ENCODE results near the gene CKAP5. TPM values are rescaled to one million over a fixed set of nuclear protein-coding genes. Genes with fewer than 3 reads are reported as not detected.

The CKAP5 gene
- total RNA-seq, 1 donor from 2014 or later = 193 TPM

DNA sequence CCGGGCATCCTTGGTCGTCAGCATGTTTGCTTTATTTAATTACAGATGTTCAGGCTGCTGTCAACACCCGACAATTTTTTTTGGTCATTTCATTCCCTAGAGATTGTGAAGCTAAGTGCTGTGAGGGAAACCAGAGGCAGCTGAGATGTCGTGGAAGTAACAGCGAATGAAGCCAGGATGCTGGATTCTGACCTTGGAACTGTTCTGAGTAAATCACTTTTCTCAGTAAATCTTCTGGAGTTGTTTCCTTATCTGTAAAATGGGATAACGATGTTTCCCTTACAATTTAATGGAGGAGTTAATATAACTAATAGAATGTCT is 390 bp upstream of the CKAP5 start:
- H3K27me3 Mint-ChIP-seq (ENCODE audit: unreplicated experiment) = peaks cover 6% of the 10 kb centered on the region
- peak overlapping the region; percentile 92 for H3K4me3 Mint-ChIP-seq (ENCODE audit: unreplicated experiment)
- peaks cover 4% of the 10 kb centered on the region for H3K36me3 Mint-ChIP-seq (ENCODE audit: unreplicated experiment)
- H3K4me1 Mint-ChIP-seq (ENCODE audit: low read depth, unreplicated experiment) = peaks cover 4% of the 10 kb centered on the region
- TF ChIP-seq CTCF (IDR thresholded peaks at IDR 0.05; ENCODE audit: partially characterized antibody, unreplicated experiment) = no peak
- peak overlapping the region; percentile 89 for H3K27ac Mint-ChIP-seq (ENCODE audit: unreplicated experiment)
- DNase-seq = no peak
- no peaks in the 10 kb centered on the region for H3K9me3 Mint-ChIP-seq (ENCODE audit: unreplicated experiment)

- peaks cover 6% of the 10 kb centered on the region for H3K27me3 Mint-ChIP-seq (ENCODE audit: unreplicated experiment)
- no peak for DNase-seq
- peaks cover 4% of the 10 kb centered on the region for H3K4me1 Mint-ChIP-seq (ENCODE audit: low read depth, unreplicated experiment)
- no peak for TF ChIP-seq CTCF (IDR thresholded peaks at IDR 0.05; ENCODE audit: partially characterized antibody, unreplicated experiment)
- H3K36me3 Mint-ChIP-seq (ENCODE audit: unreplicated experiment) = no peaks in the 10 kb centered on the region
- peak overlapping the region; percentile 77 for H3K27ac Mint-ChIP-seq (ENCODE audit: unreplicated experiment)
- H3K4me3 Mint-ChIP-seq (ENCODE audit: unreplicated experiment) = peak overlapping the region; percentile 87
- no peaks in the 10 kb centered on the region for H3K9me3 Mint-ChIP-seq (ENCODE audit: unreplicated experiment)
Observed at GRCh38 chr11:46845440-46845739, 690 bp downstream of the CKAP5 start.

DNA sequence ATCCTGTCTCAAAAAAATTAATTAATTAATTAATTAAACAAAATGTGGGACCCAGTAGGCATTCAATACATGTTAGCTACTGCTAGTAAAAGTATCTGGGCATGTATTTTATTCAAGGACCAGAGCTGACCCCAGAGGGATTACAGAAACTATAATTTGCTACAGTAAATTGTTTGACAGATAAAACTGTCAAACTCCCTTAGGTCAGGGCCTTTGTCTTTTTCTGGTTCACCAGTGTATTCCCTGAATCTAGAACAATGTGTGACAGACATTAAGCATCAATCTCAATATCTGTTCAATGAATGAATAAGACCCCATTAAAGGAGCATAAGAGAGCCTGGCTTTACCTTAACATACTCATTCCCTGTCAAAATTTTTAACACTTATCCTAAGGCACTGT is 6.0 kb downstream of the CKAP5 start:
- Mint-ChIP-seq H3K36me3 (ENCODE audit: unreplicated experiment) (no peaks in the 10 kb centered on the region), H3K9me3 (ENCODE audit: unreplicated experiment) (no peaks in the 10 kb centered on the region), H3K27ac (ENCODE audit: unreplicated experiment) (no peak overlapping the region), H3K4me1 (ENCODE audit: low read depth, unreplicated experiment) (peaks cover 4% of the 10 kb centered on the region), H3K4me3 (ENCODE audit: unreplicated experiment) (no peak overlapping the region), H3K27me3 (ENCODE audit: unreplicated experiment) (peaks cover 3% of the 10 kb centered on the region)
- no peak for TF ChIP-seq CTCF (IDR thresholded peaks at IDR 0.05; ENCODE audit: partially characterized antibody, unreplicated experiment)
- DNase-seq = no peak

DNA sequence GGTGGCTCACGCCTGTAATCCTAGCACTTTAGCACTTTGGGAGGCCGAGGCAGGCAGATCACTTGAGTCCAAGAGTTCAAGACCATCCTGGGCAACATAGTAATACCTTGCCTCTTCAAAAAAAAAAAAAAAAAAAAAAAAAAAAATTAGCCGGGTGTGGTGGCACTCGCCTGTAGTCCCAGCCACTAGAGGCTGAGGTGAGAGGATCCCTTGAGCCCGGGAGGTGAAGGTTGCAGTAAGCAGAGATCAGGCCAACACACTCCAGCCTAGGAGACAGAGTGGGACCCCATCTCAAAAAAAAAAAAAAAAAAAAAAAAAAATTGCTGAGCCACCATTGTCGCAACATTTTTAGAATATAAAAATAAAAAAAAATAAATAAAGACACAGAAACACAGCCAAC is 7.6 kb downstream of the CKAP5 start:
- Mint-ChIP-seq H3K4me3 (ENCODE audit: unreplicated experiment) (no peak overlapping the region), H3K4me1 (ENCODE audit: low read depth, unreplicated experiment) (peaks cover 4% of the 10 kb centered on the region)

DNA sequence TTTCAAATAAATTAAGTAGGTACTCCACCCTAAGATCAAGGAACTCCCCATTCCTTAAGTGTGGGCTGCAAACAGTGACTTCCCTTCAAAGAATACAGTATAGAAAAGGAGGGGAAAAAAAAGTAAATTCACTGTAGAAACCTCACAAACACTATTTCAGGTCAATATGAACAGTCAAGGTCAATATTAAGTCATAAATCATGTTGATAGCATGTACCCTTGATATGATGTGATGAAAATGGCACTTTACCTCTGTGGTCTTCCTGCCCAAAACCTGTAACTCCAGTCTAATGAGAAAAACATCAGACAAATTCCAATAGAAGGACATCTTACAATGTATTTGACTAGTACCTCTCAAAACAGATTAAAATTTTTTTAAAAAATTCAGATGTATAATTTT is 8.2 kb downstream of the CKAP5 start:
- Mint-ChIP-seq H3K36me3 (ENCODE audit: unreplicated experiment) (no peaks in the 10 kb centered on the region), H3K4me1 (ENCODE audit: low read depth, unreplicated experiment) (peaks cover 7% of the 10 kb centered on the region), H3K9me3 (ENCODE audit: unreplicated experiment) (no peaks in the 10 kb centered on the region), H3K4me3 (ENCODE audit: unreplicated experiment) (no peak overlapping the region), H3K27me3 (ENCODE audit: unreplicated experiment) (no peaks in the 10 kb centered on the region), H3K27ac (ENCODE audit: unreplicated experiment) (no peak overlapping the region)
- no peak for TF ChIP-seq CTCF (IDR thresholded peaks at IDR 0.05; ENCODE audit: partially characterized antibody, unreplicated experiment)
- no peak for DNase-seq

More for the DNA sequence above, 7.6 kb downstream of the CKAP5 start:
- TF ChIP-seq CTCF (IDR thresholded peaks at IDR 0.05; ENCODE audit: partially characterized antibody, unreplicated experiment) = no peak
- Mint-ChIP-seq H3K27ac (ENCODE audit: unreplicated experiment) (no peak overlapping the region), H3K27me3 (ENCODE audit: unreplicated experiment) (peaks cover 2% of the 10 kb centered on the region), H3K9me3 (ENCODE audit: unreplicated experiment) (no peaks in the 10 kb centered on the region), H3K36me3 (ENCODE audit: unreplicated experiment) (no peaks in the 10 kb centered on the region)
- DNase-seq = no peak

All from glutamatergic neuron (in vitro differentiated cells).